Measurements from ENCODE around the gene KDELR3.
A peak's percentile ranks its signal among the peaks of the same experiment; 100 is the strongest.

KDELR3 gene

DNA sequence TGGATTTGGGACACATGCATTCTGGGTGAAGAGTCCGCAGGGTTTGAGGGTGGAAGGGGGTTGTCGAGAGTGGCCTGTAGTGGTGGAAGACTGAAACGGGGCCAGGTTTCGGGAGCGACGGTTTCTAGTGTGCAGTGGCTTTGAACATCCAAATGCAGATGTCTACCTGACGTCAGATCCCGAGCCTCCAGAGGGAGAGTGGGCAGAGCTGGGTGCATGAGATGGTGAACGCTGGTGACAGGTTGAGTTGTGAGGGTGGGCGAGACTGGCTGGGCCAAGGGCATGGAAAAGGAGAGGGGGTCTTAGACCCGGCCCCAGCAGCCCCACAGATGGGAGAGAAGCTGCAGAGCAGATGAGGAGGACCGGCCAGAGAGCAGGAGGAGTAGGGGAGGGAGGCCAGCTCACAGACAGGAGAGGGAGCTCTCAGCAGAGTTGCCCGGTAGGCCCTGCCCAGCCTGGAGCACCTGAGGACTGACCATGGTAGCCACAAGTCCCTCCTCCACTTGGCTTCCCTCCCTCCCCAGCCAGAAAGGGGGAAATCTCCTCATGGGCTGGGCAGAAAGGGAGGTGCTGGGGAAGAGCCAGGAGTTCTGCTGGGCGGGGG is 27.0 kb upstream of the KDELR3 start:
- no peak for DNase-seq

DNA sequence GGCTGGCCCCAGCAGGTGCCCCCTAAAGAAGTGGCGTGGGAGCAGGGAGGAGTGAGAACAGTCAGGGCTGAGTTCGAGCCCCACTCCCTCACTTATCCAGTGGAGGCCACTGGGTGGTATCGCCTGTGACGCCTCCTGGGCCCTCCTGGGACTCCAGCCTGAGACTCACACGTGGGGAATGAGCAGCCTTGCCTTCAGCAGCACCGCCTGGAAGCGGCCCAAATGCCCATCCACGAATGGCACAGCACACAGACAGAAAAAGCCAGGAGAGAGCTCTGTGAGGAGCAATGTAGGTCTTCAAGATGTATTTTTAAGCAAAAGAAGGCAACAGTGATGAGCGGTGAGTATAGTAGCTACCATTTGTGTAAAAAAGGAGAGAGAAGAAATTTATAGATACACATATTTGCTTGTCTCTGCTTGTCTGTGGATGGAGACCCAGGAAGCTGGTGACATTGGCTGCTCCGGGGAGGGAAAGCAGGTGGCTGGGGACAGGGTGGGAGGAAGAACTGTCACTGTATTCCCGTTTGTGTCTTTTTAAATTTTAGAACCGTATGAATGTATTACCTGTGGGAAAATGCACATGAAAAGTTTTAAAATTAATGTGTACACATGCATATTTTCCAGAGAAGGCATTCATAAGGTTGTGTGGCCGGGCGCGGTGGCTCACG is 26.1 kb upstream of the KDELR3 start:
- DNase-seq = no peak

DNA sequence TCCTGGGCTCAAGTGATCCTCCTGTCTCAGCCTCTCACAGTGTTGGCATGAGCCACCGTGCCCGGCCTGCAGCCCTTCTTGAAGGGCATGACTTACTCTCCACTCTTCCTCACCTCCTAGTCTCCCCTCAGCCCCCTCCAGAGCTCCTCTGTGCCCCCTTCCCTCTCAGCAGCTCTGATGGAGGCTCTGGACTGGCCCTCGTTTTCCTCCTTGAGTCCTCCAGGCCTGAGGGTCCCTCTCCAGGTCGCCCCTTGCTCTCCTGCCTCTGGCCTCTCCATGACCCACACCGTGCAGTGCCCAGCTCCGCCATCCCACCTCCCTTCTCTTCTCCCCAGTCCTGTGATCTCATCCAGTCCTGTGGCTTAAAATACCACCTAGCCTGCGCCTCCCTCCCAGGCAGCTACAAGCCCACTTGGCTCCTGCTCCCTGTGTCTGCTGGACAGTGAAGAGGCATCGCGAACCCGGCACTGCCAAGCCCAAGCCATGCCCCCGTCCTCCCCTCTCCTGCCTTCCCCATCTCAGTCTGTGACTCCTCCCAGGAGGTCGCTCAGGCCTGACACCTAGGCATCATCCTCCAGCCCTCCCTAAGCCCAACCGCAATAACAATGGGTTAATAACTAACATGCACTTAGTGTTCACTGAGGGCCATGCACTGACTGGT is 24.8 kb upstream of the KDELR3 start:
- no peak for DNase-seq

DNA sequence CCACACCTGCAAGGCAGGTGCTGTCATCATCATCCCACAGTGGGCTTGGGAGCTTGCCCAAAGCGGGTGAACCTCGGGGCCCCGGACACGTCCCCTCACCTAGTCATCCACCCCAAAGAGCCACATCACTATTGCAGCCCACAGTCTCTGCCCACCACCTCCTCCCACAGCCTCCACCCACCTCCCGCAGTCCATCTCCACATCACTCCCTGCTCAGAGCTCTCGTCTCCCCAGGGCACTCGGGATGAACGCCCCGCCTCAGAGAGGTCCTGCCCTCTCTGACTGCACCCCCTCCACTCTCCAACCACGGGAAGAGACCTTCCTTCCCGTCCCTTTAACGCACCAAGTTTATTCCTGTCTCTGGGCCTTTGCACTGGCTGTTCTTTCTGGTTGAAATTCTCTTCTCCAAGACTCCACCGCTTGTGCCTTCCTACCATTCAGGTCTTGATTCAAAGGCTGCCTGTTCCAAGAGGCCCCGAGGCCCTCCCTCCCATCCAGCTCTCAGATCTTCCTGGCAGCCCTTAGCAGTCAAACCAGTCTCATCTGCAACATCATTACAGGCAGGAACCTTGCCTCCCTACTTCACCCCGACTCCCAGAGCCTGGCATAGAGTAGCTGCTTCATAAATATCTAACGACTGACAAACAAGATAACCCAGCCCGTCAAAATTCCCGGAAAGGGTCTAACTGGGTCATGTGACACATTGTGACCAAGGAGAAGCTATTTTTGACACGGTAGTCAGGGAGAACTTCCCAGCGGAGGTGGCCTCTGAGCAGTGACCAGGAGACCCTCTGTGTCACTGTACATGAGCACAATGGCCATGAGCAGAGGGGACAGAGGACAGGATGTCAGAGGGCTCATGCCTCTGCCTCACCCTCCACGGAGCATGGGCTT is 24.0 kb upstream of the KDELR3 start:
- DNase-seq = no peak

DNA sequence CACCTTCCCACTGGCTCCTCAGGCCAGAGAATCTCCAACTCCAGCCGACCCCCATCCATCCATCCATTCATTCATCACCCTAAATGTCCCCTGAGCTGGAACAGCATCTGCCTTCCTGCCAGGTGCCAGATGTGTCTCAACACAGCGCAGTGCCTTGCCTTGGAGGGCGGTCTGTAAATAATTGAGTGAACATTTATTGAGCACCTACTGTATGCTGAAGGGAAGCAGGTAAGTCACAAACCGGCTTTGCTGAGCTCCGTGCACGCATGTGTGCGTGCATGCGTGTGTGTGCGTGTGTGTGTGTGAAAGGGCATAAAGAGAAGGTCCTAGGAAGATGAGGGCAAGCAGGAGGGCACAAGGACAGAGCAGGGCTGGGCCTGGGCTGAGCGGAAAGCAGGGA is 23.1 kb upstream of the KDELR3 start:
- DNase-seq = no peak

DNA sequence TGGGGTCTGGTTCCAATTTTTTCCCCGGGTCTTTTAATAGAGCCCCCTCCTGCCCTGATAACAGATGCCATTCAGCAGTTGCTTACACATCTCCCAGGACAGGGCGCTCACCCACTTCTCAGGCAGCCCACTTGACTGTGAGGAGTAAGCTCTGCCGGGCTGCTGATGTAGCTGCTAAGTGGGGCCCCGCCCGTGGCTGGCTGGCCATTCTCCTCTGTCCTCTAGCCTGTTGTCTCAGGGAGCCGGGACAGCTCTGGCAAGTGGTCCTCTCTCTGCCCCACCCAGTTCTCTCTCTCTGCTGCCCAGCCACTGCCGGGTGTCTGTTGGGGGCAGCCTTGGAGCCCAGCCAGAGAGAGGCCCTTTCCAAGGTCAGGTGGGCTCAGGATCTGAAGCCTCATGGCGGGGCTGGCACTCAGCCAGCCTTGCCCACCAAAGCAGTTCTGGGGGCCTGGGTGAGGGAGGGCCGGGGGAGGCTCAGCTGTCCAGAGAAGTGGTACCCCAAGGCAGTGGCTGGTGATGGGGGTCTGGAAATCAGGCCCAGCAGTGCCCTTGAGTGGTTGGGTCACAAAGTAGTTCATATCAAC is 21.8 kb upstream of the KDELR3 start:
- no peak for DNase-seq

DNA sequence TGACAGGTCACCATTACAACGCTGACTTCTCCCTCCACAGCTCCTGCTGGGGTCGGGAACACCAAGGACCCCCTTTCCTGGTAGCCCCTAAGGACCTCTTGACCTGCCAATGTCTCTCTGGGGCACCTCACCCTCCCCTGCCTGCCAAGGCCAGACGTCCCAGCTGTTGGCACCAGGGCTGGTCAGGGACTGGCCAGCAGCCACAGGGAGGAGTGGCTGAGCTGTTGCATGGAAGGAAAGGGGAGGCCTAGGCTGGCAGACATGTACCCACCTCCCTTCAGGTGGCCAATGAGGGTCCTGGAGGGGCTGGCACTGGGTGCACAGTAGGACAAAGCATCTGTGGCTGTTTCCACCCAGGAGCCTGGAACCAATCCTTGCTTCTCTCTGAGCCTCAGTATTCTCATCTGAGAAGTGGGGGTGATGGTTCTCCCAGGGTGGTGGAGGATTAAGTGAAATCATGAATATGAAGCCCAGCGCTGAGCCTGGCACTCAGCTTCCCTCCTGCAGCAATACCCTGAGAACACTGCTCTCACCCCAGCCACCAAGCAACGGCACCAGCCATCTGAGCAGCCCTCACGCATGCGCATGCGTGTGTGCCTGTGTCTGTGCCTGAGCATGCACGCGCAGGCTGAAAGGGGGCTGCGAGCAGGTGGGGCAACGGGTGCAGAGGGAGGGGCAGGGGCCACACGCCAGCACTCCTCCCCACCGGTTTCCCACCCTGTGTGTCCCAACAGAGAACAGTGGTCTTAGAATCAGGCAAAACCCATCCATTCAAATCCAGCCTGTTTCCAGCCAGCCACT is 18.8 kb upstream of the KDELR3 start:
- DNase-seq = no peak

DNA sequence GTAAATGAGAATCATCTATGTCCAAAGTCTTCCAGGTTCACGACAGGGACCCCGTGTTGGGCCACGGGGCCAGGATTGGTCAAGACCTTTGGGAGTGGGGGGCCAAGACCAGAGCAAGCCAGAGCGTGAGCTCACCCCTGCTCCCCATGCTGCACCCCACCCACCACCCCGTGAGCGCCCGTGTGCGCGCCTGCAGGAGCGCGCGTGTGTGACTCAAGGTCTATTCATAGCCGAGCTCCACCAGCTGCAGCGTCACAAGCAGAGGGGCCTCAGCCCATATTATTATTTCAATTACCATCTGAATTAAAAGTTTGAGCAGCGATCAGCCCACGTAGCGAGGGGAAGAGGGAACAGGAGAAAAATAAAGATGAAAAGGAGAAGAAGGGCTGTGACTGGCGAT is 18.1 kb upstream of the KDELR3 start:
- no peak for DNase-seq

DNA sequence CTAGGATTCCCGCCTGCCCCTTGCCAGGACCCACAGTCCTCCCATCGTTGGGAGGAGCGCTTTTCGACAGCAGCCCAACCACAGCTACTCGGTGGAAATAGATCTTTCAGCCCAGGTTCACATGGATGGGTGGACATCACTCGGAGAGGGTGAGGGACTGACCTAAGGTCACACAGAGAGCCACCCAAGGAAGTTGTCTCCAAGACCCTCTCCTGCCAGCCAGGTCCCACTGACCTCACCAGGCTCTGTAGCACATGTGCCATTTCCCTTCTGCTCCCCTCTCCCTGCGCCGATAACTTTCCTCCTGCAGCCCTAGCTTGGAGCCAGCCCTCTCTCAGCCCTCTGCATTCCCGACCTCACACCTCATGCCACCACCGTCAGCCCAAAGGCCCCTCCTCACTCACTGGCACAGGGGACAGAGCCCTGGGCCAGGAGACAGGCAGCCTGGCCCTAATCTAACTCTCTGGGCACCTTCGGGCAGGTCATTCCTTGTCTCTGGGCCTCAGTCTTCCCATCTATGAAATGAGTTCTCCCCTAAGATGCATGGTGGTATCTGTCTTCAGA is 17.6 kb upstream of the KDELR3 start:
- DNase-seq = no peak

DNA sequence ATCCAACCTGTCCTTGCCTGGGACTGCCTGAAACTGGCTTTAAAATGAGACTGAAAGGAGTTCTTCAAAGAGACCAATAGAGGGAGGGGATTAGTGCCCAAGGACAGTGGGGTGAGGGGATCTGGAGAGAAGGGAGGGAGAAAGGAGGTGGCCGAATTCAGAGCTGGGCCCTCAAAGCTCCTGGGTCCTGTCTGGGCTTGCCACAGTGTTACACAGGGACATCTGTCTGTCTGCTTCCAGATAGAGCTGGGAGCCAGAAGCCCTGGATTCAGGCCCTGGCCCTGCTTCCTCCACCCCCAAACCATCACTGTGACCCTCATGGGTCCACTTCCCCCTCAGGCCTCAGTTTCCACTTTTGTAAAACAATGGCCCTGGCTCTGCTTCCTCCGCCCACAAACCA is 16.5 kb upstream of the KDELR3 start:
- no peak for DNase-seq

DNA sequence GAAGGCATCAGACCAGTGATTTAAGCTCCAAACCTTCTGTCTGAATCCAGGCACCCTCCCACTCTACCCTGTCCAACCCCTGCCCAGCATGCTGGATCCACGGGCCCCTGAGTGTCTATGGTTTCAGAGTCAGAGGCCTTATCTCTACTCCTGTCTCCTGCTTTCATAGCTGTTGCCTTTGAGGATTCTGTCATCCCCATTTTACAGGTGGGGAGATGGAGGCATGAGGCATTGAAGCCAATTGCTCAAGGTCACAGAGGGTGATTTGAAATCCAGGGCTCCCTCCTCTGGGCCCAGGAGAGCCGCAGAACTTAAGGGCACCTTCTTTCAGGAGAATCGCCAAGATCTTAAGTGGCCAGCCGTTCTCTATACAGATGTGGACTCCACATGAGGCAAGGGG is 16.0 kb upstream of the KDELR3 start:
- DNase-seq = no peak

DNA sequence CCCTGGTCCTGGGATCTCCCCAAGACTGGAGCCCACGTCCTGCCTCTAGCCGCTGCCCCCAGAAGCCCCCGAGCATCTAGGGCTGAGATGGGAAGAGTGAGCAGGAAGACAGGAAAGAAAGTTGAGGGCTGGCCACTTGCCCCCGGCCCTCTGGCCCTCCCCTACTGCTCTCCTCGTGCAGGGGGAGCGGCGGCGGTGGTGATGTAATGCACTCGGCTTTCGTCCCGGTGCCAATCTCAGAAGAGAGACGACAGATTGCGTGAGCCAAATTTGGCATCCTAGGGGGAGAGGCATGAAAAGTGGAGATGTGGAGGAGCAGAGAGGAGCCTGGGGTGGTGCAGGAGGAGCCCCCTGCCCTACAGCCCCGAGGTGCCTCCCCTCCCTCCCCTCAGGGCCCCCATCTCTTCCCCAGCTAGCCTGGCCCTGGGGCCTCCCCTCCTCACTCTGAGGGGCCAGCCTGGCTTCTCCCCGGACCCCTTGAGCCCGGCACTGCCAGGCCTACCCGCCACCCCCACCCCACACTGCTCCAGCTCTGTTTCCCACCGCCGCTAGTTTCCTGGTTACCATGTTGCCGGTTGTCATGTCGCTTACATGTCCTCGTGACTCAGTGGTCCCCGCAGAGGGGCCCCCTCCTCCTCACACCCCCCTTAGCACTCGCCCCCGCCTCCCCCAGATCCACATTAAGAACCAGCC is 15.4 kb upstream of the KDELR3 start:
- peak; percentile 40 for DNase-seq

DNA sequence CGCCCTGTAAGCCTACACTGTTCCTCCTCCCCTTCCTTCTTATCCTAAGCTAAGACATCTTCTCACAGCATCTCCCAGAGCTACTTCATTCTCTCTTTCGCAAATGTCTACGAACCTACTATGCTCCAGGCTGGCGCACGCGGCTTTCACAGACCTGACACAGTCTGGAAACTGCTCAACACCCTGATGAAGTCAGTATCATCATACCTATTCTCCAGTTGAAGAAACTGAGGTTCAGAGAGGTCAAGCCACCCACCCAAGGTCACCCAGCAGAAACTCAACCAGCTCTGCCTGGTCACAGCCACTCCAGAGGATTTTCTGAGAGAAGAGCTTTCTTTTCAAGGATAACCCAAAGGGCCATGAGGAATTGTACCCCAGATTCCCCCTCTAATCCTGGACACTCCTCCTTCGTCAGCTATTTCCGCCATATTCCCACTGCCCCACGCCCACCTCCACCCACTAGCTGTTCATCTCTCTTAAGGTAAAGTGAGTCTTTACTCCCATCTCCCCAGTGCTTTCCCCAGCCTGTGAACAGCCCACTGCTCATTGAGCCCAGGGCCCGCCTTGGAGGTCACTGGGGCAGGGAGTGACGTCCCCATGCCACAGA is 14.7 kb upstream of the KDELR3 start:
- DNase-seq = no peak

DNA sequence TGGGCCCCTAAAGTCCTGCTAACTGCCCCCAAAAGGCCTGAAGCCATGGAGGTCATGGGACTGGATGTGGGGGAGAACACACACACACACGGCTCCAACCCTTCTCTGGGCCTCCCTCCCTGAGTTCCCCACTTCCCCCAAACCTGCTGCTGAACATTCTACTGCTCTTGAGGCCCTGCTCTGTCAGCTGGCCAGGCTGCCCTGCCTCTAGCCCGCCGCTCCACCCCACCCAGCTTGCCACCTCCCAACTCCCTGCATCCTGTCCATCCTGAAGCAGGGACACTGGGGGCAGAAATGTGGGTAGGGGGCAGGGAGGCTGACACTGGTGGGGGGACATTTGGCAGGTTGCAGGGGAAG is 13.9 kb upstream of the KDELR3 start:
- DNase-seq = no peak

DNA sequence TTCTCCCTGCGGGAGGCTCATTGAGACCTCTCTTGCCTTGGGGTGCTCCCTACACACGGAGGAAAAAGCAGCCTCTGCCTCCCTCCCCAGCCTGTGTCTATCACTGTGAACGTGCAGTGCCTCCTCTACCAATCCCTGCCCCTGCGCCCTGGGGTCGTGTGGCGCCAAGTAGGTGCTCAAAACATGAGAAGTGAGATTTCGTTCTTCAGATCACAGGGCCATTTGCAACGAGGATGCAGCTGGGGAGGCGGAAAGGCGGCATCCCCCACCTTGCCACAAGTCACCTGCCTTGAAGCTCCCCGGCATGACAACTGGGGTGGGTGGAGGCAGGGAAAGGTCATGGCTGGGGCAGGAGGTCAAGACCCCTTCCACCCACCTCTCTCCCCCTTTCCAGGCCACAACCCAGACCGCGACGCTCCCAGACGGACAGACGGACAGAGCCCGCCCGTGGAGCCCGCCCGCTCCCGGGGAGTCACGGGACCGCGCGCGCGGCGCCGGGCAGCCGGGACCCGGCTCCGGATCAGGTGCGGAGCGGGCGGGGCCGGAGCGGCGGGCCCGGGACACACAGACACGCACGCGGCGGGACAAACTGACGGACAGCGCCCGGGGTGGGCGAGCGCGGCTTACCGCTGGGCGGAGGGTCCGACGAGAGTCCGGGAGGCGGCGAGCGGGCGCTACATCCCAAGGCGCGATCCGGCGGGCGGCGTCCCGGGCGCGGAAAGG is 13.4 kb upstream of the KDELR3 start:
- no peak for DNase-seq

DNA sequence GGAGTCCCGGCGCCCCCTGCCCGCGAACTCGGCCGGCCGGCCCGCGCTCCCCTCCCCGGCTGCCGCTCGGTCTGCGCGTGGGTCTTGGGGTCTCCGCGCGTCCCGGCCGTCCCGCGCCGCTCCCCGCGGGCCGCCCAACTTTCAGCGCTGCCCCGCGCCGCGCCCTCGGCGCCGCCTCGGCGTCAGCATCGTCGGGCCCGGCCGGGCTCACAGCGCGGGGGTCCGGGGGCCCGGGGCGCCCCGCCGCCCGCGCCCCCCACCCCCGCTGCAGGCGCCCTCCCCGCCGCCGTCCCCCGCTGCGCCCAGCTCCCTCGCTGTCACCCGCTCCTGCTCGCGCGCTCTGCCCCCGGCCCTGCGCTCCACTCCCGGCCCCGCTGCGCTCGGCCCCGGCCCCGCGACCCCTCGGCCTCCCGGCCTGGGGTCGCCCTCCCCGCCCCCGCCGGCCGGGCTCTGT is 12.8 kb upstream of the KDELR3 start, which contains the start of gene KCNJ4:
TSS of gene KCNJ4 (minus strand) at position 124 of the 454 bp plus-strand sequence. CDS start 27,067 bp downstream, outside the sequence.
- no peak for DNase-seq

DNA sequence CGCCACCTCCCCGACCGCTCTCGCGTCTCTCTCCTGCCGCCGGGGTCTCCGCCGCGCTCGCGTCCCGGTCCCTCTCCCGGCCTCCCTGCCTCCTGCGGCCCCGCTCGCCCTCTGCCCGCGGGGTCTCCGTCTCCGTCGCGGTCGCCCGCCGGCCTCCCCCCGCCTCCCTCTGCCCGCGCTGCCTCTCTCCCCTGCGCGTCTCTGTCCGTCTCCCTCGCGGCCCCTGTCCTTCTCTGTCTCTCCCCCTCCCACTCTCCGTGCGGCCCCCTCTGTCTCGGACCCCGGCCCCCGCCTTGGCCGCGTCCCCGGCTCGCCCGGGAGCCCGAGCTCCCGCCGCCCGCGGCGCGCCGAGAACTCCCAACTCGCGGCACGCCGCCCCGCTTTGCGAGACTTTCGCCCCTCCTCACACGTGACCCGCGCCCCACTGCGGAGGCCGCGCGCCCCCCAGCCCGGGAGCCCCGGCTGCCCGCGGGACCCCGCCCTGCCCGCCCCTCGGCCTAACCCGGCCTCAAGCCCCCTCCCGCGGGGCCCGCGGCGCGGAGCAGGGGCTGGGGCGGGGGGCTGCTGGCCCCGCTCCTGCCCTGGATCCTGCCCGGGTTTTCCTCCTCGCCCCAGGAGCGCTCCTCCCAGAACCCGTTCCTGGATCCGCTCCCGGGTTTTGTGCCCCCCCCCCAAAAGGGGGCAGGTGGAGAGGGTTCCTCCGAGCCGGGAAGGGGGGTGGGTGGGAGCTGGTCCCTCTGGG is 12.2 kb upstream of the KDELR3 start:
- DNase-seq = peak; percentile 31

DNA sequence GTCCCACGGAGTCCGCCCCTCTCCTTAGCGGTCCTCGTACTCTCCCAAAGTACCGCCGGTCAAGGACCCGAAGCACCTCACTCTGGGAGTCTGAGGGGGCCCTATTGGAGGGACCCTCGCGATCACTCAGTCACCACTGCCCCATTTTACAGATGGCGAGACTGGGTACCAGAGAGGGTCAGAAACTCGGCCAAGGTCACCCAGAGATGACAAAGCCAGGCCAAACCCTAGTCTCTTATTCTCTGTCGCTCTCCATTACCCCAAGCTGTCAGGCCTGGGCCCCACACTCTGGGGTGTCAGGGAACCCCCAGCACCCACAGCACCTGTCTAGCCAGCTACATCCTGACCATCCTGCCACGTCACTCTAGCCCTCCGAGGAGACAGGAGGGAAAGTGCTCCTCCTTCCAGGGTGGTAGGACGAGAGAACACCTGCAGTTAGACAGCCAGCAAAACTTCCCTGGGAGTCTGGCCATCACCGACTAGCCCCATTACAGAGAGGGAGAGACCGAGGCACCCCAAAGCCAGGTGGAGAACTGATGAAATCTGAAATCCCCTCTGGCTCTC is 11.5 kb upstream of the KDELR3 start:
- DNase-seq = no peak

Measured in fibroblast of skin of right biceps (primary cell).